HG02870 (cell line): Measurements from ENCODE around the gene TRPM2.

Experiments
- ATAC-seq: cut with Tn5 transposase; IDR thresholded peaks from one replicate; pipeline ENCODE4 v1.9.1; 2021; ENCODE audit warnings: mild to moderate bottlenecking, moderate library complexity; ENCODE audit not compliant: unreplicated experiment

TRPM2 gene

DNA sequence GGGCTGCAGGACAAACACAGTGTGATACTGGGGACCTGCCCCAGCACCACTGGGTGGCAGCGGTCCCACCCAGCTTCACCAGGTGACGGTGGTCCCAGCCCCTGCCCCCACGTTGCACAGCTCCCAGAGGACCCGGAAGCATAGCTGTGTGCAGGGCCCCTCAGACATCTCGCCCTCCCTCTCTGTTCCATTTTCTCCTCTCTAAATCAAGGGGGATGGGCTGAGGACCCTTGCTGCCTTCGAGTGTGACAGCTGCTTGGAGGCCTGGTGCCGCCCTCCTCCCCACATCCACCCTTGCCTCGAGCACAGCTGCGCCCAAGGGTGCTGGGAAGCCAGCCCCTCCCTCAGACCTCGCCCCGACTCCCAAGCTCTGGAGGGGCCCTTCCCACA lies 85.8 kb downstream of the TRPM2 start:
- no peak for ATAC-seq

DNA sequence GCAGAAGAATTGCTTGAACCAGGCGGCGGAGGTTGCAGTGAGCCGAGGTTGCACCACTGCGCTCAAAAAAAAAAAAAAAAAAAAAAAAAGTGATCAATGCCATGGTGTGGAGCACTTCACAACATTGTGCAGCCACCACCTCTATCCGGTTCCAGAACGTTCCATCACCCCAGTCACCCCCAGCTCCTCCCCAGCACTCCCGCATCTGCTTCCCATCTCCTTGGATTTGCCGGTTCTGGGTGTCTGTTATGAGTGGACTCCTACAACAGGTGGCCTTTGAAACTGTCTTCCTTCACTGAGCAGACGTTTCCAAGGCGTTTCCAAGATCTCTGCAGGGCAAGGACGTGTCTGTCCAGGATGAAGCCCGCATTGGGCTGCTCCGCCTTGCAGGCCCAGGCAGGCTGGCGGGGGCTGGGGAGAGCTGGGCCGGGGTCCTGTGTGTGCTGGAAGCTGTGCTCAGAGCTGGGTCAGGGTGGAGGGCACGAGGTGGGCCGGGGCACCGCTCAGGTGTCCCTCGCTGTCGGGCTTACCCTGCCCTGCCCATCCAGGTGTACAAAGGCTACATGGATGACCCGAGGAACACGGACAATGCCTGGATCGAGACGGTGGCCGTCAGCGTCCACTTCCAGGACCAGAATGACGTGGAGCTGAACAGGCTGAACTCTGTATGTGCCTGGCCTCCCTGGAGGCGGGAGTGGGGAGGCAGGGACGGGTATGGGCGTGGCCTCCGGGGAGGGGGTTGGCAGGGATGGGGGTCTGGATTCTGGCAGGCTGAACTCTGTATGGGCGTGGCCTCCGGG lies 87.0 kb downstream of the TRPM2 start:
- ATAC-seq, result no peak

DNA sequence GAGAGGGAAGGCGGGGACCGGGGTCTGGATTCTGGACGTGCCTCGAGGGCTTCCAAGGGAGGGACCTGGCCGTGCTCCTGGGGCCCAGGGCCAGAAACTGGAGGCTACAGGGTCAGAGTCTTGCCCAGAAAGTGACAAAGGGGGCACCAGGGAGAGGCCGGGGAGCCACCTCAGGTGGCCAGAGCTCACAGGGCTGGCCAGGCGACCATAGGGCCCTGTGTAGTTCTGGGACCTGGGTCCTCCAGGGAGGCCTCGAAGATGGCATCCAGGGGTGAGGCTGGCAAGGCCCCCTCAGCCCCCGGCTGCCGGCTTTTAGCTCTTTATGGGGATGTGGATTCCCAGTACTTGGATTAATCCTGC lies 87.6 kb downstream of the TRPM2 start:
- ATAC-seq, result no peak

DNA sequence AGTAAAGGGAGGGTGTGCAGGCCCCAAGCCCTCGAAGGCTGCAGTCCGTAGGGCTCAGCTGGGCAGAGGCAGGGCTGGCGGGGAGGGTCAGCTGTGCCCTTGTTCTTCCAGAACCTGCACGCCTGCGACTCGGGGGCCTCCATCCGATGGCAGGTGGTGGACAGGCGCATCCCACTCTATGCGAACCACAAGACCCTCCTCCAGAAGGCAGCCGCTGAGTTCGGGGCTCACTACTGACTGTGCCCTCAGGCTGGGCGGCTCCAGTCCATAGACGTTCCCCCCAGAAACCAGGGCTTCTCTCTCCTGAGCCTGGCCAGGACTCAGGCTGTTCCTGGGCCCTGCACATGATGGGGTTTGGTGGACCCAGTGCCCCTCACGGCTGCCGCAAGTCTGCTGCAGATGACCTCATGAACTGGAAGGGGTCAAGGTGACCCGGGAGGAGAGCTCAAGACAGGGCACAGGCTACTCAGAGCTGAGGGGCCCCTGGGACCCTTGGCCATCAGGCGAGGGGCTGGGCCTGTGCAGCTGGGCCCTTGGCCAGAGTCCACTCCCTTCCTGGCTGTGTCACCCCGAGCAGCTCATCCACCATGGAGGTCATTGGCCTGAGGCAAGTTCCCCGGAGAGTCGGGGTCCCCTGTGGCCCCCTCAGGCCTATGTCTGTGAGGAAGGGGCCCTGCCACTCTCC lies 88.3 kb downstream of the TRPM2 start:
- no peak for ATAC-seq

DNA sequence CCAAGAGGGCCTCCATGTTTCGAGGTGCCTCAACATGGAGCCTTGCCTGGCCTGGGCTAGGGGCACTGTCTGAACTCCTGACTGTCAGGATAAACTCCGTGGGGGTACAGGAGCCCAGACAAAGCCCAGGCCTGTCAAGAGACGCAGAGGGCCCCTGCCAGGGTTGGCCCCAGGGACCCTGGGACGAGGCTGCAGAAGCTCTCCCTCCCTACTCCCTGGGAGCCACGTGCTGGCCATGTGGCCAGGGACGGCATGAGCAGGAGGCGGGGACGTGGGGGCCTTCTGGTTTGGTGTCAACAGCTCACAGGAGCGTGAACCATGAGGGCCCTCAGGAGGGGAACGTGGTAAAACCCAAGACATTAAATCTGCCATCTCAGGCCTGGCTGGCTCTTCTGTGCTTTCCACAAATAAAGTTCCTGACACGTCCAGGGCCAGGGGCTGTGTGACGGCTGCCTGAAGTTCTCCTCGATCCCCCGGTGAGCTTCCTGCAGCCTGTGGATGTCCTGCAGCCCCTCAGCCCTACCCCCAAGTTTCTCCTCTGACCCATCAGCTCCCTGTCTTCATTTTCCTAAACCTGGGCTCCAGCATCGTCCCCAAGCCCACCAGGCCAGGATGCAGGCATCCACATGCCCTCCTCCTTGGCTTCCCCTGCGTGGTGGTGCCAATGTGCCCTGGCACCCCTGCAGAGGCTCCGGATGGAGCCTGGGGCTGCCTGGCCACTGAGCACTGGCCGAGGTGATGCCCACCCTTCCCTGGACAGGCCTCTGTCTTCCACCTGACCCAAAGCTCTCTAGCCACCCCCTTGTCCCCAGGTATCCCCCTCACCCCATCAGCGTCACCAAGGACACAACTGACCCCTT lies 89.1 kb downstream of the TRPM2 start:
- ATAC-seq, result no peak

DNA sequence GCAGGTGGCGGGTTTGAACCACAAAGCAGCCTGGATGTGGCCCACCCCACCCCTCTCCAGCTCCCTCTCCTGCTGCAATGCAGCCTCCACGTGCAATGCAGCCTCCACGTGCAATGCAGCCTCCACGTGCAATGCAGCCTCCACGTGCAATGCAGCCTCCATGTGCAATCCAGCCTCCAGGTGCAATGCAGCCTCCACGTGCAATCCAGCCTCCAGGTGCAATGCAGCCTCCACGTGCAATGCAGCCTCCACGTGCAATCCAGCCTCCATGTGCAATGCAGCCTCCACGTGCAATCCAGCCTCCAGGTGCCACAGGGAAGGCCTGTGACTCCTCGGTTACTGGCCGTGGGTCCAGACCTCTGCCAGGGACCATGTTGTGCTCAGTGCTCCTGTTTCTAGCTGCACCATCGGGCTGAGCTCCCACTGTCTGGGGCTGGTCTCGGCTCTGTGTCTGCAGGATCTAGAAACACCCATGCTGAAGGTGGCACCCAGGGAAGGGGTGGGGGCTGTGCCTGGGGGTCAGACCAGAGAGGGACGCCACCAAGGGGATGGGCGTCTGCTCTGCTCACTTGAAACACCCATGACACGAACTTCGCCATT lies 90.0 kb downstream of the TRPM2 start:
- ATAC-seq, result no peak

DNA sequence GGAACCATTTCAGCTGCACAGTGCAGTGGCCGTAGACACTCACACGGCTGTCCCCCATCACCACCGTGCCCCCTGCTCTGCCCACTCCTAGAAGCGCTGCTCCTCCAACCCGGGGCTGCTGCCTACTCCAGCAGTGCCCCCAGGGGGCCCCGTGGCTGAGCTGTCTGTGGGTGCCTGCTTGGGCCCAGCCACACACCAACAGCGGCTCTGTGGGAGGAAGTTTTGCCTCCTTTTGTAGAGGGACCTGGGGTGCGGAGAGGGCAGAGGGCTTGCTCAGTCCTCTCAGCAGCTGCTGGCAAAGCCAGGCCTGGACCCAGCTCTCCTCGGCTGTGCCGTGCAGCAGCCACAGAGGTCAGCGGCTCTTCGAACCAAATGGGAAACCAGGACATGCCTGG lies 90.5 kb downstream of the TRPM2 start:
- no peak for ATAC-seq

DNA sequence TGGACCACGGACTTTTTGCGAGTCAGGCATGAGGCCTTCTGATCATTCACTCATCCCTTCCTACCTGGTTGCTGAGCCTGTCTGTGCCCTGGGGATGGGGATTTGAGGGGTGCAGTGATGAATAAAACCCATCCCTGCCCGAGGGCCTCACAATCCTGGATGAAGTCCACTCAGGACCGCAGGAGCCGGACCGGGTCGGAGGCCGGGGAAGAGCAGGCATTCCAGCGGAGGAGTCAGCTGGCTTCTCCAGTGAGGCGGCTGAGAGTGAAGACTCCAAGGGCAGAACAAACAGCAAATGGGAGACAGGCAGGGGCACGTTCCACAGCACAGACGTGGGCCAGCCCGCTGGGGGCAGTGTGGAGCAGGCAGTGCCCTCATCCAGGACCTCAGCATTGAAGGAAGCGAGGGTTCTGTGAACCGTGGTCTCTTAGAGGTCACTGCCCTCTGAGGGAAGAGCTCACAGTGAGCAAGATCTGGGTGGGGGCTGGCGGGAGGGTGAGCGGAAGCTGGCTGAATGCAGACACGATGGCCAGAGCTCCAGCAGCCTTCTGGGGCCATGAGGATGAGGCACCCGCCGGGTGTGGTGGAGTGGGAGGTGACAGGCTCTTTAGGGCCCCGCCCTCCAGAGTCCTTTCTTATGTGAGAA lies 91.0 kb downstream of the TRPM2 start:
- ATAC-seq, result no peak

DNA sequence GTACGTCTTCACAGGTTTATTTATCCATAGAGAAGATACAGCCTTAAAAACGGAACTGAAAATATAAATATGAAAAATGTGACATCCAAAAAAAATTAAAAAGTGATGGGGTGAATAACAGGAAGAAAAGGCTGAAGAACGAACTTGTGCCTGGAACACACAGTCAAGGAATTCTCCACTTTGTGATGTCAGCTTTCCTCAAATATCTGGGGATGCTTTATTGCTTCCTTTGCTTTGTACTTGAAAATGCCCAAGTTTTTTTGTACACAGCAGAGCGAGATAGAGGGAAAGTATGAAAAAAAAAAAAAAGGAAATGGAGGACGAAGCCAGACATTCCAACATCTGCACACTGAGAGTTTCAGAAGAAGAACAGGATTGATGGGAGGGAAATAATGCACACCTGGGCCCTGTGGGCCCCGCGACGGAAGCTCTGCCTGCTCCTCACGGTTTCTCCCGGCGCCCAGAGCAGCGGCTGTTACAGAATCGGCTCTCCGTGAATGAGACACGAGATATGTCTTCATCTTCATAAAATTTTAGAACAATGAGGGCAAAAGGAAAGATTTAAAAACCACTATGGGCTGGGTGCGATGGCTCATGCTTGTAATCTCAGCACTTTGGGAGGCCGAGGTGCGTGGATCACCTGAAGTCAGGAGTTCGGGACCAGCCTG lies 91.9 kb downstream of the TRPM2 start:
- ATAC-seq, result no peak

DNA sequence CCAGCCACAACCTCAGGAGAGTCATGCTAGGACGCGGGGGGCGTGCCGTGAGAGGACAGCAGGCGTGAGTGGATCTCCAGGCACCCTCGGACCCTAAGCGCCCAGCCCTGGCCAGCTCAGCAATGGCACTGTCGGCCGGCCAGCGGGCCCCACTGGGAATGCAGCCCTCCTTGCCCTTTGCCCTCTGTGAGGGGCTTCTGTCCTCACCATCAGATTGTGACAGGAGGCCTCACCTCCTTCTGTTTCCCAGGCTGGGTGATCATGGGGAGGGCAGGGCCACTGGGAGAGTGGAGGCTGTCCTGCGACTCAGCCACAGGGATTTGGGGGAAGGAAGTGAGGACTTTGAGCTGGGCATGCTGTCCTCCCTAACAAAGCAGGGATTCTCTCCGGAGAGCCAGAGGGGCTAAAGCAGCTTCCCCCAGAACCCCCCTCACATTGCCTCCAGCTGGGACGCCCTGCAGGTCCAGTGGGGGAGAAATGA lies 95.3 kb downstream of the TRPM2 start:
- no peak for ATAC-seq

DNA sequence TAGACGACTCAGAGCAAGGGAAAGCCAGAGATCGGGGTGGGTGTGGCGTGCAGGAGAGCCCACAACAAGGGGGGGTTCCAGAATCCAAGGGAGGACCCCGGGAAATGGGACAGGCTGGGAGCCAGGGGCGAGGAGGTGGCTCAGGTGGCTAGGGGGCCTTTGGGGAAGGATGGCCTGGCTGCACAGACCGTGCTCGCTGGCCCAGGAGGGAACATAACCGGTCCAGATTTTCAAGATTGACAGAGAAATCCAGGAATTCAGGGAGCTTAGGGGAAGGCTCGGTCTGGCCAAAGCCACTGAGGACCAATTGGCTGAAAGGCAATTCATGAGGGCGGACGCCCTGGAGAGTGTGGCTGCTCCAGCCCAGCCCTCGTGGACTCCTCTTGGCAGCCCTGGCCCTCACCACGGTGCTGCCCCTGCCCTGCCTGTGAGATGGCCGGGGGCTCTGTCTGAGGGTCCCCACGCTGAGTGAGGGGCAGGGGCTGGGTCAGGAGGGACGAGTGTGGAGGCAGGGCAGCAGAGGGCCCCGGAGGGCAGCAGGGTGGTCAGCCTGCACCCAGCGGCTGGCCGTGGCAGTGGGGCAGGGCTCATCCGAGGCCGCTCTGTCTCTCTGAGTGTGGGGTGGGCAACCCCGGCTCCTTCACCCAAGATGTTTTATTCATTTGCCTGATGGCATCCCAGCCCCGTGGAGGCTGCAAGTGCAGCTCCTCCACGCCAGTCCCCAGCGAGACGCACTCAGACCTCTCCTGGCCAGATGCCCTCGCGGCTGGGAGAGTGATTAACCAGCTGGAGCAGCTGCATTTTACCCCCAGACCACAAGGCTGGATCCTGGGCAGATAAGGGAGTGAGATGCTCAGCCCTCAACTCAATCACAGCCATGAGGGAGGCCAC lies 96.3 kb downstream of the TRPM2 start:
- no peak for ATAC-seq

DNA sequence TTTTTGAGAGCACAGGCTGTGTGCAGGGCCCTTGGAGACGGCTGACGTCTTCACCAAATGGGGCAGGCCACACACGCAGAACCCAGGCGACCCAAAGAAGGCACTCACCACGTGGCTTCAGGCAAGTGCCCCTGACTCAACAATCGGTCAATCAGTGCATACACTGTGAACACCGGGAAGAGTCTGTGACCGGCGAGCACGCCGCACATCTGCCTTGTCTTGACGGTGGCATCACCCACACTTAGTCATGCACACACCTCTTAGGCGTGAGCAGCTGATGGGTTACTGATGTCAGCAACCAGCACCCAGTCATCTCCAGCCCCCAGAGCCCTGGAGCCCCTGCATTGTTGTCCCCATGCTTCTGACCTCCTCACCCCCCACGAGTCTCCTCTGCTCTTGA lies 97.0 kb downstream of the TRPM2 start:
- no peak for ATAC-seq

DNA sequence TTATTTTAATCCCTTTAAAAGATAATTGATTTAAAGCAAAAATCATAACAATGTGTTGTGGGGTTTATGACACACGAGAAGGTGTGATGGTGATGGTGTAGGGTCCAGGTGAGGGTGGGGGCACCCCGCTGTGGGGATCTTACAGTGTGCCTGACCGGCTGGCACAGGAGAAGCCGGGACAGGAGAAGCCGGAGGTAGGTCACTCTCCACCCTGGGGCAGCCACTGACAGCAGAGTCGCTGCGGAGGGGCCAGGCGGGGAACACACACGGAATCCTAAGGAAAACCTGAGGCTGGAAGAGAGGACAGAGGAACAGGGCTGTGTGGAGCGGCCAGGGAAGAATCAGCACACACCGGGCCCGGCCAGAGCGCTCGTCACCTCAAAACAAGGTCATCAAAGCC lies 97.6 kb downstream of the TRPM2 start:
- no peak for ATAC-seq

DNA sequence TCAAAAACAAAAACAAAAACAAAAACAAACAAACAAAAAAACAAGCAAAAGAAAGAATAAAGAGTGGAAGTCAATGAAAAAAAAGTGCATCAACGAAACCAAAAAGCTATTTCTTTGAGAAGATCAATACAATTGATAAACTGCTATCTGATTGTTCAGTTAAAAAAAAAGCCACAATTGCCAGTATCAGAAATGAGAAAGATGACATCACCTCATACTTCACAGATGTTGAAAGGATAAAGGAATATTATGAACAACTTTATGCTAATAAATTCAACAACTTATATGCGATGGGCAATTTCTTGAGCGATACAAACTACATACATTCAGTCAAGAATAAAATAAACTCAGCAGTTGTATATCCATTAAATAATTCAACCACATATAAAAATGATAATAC lies 99.7 kb downstream of the TRPM2 start:
- no peak for ATAC-seq

DNA sequence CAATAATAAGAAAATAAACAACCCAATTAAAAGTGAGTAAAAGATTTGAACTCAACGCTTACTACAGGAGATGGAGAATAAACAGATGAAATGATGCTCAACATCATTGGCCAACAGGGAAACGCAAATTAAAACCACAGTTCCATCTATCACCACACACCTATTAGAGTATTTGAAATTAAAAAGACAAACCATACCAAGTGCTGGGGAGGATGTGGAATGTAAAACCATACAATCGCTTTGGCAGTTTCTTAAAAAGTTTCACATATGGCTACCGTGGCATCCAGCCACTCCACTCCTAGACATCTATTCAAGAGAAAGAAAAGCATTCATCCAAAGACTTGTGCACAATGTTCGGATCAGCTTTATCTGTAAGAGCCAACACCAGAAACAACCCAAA lies 100.6 kb downstream of the TRPM2 start:
- no peak for ATAC-seq

DNA sequence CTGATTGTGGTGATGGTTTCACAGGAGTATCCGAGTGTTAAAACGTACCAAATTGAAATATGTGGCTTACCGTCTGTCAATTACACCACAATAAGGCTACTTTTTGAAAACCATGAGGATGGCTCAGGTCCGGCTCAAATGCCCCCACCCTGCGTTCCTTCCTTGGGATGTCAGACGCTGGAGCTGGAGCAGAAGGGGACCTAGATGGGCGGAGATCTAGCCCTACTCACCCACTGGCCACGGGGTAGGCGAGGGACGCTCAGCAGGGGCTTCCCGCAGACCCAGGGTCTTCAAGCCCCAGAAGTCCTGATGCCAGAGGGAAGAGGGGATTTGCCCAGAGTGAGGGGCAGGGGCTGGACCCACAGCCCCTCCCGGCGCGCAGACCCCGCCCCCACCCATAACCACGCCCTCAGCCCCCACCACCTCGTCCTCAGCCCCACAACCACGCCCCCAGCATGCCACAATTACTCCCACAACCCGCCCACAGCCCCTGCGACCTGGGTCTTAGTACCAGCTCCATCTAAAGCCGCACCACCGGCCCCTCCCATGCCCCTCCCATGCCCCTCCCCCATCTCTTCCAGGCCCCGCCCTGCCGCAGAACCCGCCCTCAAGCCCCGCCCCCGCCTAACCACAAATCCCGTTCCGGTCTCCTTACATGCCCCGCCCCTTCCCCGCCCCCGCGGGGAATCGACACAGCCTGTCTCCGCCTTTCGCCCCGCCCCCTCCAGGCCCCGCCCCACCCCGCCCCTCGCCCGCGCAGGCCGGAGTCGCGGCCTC lies 101.5 kb downstream of the TRPM2 start, which contains the start of gene LRRC3:
Gene LRRC3, plus strand, starts transcription at position 764 of the 777 bp plus-strand sequence. CDS start 1,135 bp downstream, outside the sequence.
- no peak for ATAC-seq

DNA sequence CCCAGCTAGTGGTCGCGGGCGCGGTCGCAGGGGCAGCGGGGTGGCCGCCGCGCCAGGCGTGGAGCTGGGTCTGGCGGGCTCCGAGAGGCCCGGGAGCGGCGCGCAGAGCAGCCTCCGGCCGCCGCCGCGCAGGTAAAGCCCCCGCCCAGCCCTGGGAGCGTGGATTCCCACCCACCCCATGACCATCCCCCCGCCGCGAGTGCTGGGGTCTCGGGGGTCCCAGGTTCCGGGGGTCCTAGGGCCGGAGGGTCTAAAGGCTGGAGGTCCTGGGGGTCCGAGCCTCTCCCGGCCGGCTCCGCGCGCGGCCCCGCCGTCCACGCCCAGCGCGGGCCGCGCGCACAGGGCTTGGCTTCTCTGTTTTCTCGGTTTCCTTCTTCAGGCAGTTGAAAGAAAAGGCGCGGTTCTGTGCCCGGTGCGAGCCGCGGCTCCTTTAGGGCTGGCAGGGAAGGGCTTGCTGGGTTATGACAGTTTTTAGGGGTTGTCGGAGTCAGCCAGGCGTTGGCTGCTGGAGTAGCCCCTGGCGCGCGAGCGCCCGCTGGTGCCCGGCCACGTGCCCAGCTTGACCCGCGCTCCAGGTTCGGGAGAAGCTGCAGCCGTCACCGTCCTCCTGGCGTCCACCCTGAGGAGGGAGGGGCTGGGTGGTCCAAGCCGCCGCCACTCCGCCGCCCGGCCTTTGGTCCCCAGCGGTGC lies 102.2 kb downstream of the TRPM2 start:
- no peak for ATAC-seq
